ENCODE data around the gene EDDM13.

GRCh38 chr19:56261145-56261544 is 11.4 kb upstream of the EDDM13 start:
- TF ChIP-seq CTCF (IDR thresholded peaks at IDR 0.05 in 8 of 11, conservative IDR thresholded peaks at IDR 0.05 in 3 of 11) (no peak), POLR2A (IDR thresholded peaks at IDR 0.05) (no peak), POLR2AphosphoS5 (IDR thresholded peaks at IDR 0.05) (no peak)

Measured in spleen (tissue), 7 donors.